B cell (primary cell): ENCODE results near the gene SLC15A3.

Experiments used
- CTCF ChIP-seq: fragments of 200-600 bp; IDR thresholded peaks from one replicate; pipeline ENCODE4 v1.8.0; 2022; ENCODE audit warnings: antibody characterized with exemption, mild to moderate bottlenecking
- EZH2 ChIP-seq: IDR thresholded peaks from 2 replicates; pipeline ENCODE4 v1.6.1; 2012; ENCODE audit warnings: borderline replicate concordance, low read depth, mild to moderate bottlenecking, moderate library complexity, low read length; ENCODE audit not compliant: insufficient read depth, poor library complexity, severe bottlenecking

- TF ChIP-seq CTCF (no peak), EZH2 (no peak)
These were observed 46.3 kb downstream of the SLC15A3 start for GRCh38 chr11:60905551-60906113.
